ENCODE results near the gene OGFOD2. TPM values are rescaled to one million over a fixed set of nuclear protein-coding genes. Genes with fewer than 3 reads are reported as not detected.
A peak's percentile ranks its signal among the peaks of the same experiment; 100 is the strongest.

Gene OGFOD2
- total and polyA plus RNA-seq, 3 donors from 2014 or later, result 35.0 to 56.5 (median 47.2) TPM

GRCh38 chr12:122961531-122962329 is 13.3 kb upstream of the OGFOD2 start:
- Histone ChIP-seq H3K36me3 (ENCODE audit: low read depth, missing control alignments) (no peaks in the 10 kb centered on the region), H3K9me3 (no peaks in the 10 kb centered on the region), H3K4me3 (no peak overlapping the region), H3K27me3 (no peaks in the 10 kb centered on the region), H3K4me1 (peaks cover 39% of the 10 kb centered on the region), H3K27ac (peak overlapping the region in 1 of 2 donors; percentile 6)
- intact Hi-C loops (cut with DNase I; ENCODE audit: low total_unique reads), result no loop called here
- 74 to 82% methylated on average over 10 of the region's 10 CpGs for WGBS, 2 donors
- TF ChIP-seq CTCF (IDR thresholded peaks at IDR 0.05), result no peak
- no peak for TF ChIP-seq POLR2A (IDR thresholded peaks at IDR 0.05)
- DNase-seq, result no peak

GRCh38 chr12:122963941-122964265 is 11.1 kb upstream of the OGFOD2 start:
- TF ChIP-seq POLR2A (IDR thresholded peaks at IDR 0.05) (no peak), CTCF (IDR thresholded peaks at IDR 0.05) (no peak)
- DNase-seq, result peak; percentile 84
- no peak overlapping the region for H3K4me3 ChIP-seq
- WGBS, 2 donors, result 18 to 27% methylated on average over 2 to 8 of the region's 8 CpGs
- no peaks in the 10 kb centered on the region for H3K9me3 ChIP-seq
- no peak overlapping the region for H3K27ac ChIP-seq
- intact Hi-C loops (cut with DNase I; ENCODE audit: low total_unique reads), result no loop called here
- peaks cover 39% of the 10 kb centered on the region for H3K4me1 ChIP-seq
- no peaks in the 10 kb centered on the region for H3K27me3 ChIP-seq
- H3K36me3 ChIP-seq (ENCODE audit: low read depth, missing control alignments), result no peaks in the 10 kb centered on the region

GRCh38 chr12:122964439-122965257 is 10.4 kb upstream of the OGFOD2 start:
- Histone ChIP-seq H3K27ac (no peak overlapping the region), H3K4me3 (no peak overlapping the region), H3K27me3 (no peaks in the 10 kb centered on the region), H3K4me1 (peaks cover 39% of the 10 kb centered on the region), H3K36me3 (ENCODE audit: low read depth, missing control alignments) (no peaks in the 10 kb centered on the region), H3K9me3 (no peaks in the 10 kb centered on the region)
- intact Hi-C loops (cut with DNase I; ENCODE audit: low total_unique reads), result no loop called here
- DNase-seq, result no peak
- WGBS, 2 donors, result 74% methylated on average over 13 to 19 of the region's 19 CpGs
- TF ChIP-seq CTCF (IDR thresholded peaks at IDR 0.05) (no peak), POLR2A (IDR thresholded peaks at IDR 0.05) (no peak)

DNA sequence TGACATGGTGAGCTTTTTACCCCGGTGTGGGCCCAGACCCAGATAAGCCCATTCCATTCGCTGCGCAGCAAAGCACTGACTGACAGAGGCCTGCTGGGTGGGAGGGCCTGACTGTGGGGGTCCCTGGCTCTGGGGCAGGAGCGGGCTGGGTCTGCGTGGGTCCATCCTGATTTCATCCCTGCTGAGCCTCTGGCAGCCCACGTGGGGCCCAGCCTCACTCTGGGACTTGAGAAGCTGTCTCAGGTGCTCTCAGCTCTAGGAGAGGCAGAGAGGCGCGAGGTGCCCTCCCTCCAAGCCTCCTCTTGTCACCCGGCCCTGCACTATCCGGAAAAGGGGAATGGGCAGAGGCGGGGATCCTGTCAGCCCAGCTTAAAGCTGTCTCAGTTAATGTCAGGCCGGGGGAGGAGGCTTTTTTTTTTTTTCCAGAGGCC is 9.7 kb upstream of the OGFOD2 start:
- Histone ChIP-seq H3K4me1 (peaks cover 39% of the 10 kb centered on the region), H3K9me3 (no peaks in the 10 kb centered on the region), H3K4me3 (peak overlapping the region; percentile 57 to 67), H3K36me3 (ENCODE audit: low read depth, missing control alignments) (no peaks in the 10 kb centered on the region), H3K27ac (peak overlapping the region in 1 of 2 donors; percentile 8), H3K27me3 (no peaks in the 10 kb centered on the region)
- no peak for DNase-seq
- WGBS, 2 donors, result 14 to 18% methylated on average over 10 to 12 of the region's 12 CpGs
- intact Hi-C loops (cut with DNase I; ENCODE audit: low total_unique reads), result no loop called here
- TF ChIP-seq CTCF (IDR thresholded peaks at IDR 0.05), result no peak
- no peak for TF ChIP-seq POLR2A (IDR thresholded peaks at IDR 0.05)
